HG02610 (cell line): ENCODE results near the gene COX19.
"Not testable (repeated sequence)": the region's sequence is repeated elsewhere in the genome, so short reads cannot be mapped to it uniquely, and the experiment has no call there.

Experiments used
- ATAC-seq: cut with Tn5 transposase; IDR thresholded peaks from one replicate; pipeline ENCODE4 v1.9.1; 2021; ENCODE audit warnings: mild to moderate bottlenecking, moderate library complexity; ENCODE audit not compliant: unreplicated experiment

COX19 gene

GRCh38 chr7:1011297-1012003, 36.1 kb upstream of the COX19 start:
- ATAC-seq, result no peak

- no peak for ATAC-seq
Observed at GRCh38 chr7:1010226-1010625, 34.9 kb upstream of the COX19 start.

- ATAC-seq, result no peak
Observed at GRCh38 chr7:1009747-1010146, 34.4 kb upstream of the COX19 start.

- ATAC-seq, result no peak
Observed at GRCh38 chr7:1008733-1009363, 33.5 kb upstream of the COX19 start.

GRCh38 chr7:1007901-1008300, 32.6 kb upstream of the COX19 start:
- ATAC-seq, result no peak

GRCh38 chr7:1005303-1005702, 30.0 kb upstream of the COX19 start:
- no peak for ATAC-seq

GRCh38 chr7:1004018-1004852, 28.9 kb upstream of the COX19 start:
- ATAC-seq, result no peak

GRCh38 chr7:1002445-1002844, 27.1 kb upstream of the COX19 start:
- not testable (repeated sequence) for ATAC-seq

GRCh38 chr7:1002026-1002425, 26.7 kb upstream of the COX19 start:
- not testable (repeated sequence) for ATAC-seq

- not testable (repeated sequence) for ATAC-seq
Observed at GRCh38 chr7:1001069-1001770, 25.9 kb upstream of the COX19 start.

GRCh38 chr7:999941-1000935, 24.9 kb upstream of the COX19 start:
- no peak for ATAC-seq

- no peak for ATAC-seq
Observed at GRCh38 chr7:999149-999879, 24.0 kb upstream of the COX19 start.

- ATAC-seq, result no peak
Observed at GRCh38 chr7:997404-998395, 22.4 kb upstream of the COX19 start.

GRCh38 chr7:996079-996872, 20.9 kb upstream of the COX19 start:
- ATAC-seq, result no peak

- ATAC-seq, result no peak
Observed at GRCh38 chr7:995571-995970, 20.2 kb upstream of the COX19 start.

GRCh38 chr7:994592-995308, 19.4 kb upstream of the COX19 start:
- ATAC-seq, result no peak
